ENCODE measurements around the gene PLXDC2. TPM values are rescaled to one million over a fixed set of nuclear protein-coding genes. Genes with fewer than 3 reads are reported as not detected.

Gene PLXDC2
- total and polyA plus RNA-seq, 4 donors = 11.8 to 99.6 (median 40.8) TPM

DNA sequence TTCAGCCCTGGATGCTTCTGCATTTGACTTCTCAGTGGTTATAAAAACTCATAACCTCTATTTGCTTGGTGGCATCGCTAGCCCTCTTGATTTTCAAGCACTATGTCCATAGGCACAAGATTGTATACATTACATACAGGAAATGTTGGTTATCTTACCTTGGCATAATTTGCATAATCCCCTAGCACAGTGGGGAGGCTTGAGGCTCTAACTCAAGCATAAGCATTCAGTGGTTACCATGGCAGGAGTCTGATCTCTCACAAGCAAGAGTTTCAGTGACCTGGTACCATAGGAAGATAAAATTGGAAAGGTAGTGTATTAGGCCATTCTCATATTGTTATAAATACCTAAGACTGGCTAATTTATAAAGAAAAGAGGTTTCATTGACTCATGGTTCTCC, 121.8 kb downstream of the PLXDC2 start:
- WGBS, 2 donors = 97 to 100% methylated on average over 1 of the region's 1 CpG
- no peak overlapping the region for H3K4me3 ChIP-seq

DNA sequence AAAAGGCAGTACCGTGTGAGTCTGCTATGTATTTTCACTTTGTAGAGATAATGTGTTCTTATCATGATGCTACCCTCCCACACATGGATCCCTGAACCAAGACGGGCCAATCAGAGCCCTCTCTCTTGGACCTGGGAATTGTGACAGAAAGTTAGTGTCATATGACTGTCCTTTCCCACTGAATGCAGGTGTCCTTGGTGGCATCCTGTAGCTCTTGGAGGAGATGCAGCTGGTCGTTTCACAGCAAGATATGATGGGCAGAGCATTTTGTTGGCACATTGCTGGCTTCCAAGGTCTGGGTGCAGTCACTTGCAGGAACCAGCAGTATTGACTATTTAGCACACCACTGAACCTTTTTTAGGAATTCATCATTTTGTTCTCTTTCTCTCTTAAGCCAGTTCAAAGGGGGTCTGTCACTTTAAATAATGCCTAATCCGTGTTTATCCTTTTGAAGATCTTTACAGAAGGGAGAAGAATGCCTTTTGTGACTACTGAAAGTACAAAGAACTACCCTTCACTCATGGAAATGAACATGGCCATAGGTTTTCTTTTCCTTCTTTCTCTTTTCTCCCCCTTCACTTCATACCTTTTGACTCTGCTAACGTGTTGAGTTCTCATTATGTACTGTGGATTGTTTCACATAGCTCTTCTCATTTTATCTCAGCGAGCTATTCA, 125.1 kb downstream of the PLXDC2 start:
- Histone ChIP-seq H3K27me3 (ENCODE audit: control insufficient read depth in 3 of 3, insufficient read depth in 3 of 3, low read length in 2 of 3) (no peaks in the 10 kb centered on the region), H3K4me1 (ENCODE audit: control insufficient read depth in 5 of 5, insufficient read depth in 5 of 5, low read length in 5 of 5) (peaks cover 2 to 19% (median 8%) of the 10 kb centered on the region in 5 donors), H3K4me3 (no peak overlapping the region), H3K36me3 (ENCODE audit: control insufficient read depth in 4 of 4, insufficient read depth in 4 of 4, low read length in 4 of 4) (no peaks in the 10 kb centered on the region), H3K9me3 (ENCODE audit: control insufficient read depth in 4 of 4, insufficient read depth in 3 of 4, low read length in 3 of 4) (no peaks in the 10 kb centered on the region), H3K9ac (ENCODE audit: insufficient read depth in 1 of 2, low read length in 2 of 2) (no peak overlapping the region), H3K27ac (ENCODE audit: low read depth in 1 of 2, low read length in 1 of 2) (no peak overlapping the region)
- TF ChIP-seq, protein P1, sequence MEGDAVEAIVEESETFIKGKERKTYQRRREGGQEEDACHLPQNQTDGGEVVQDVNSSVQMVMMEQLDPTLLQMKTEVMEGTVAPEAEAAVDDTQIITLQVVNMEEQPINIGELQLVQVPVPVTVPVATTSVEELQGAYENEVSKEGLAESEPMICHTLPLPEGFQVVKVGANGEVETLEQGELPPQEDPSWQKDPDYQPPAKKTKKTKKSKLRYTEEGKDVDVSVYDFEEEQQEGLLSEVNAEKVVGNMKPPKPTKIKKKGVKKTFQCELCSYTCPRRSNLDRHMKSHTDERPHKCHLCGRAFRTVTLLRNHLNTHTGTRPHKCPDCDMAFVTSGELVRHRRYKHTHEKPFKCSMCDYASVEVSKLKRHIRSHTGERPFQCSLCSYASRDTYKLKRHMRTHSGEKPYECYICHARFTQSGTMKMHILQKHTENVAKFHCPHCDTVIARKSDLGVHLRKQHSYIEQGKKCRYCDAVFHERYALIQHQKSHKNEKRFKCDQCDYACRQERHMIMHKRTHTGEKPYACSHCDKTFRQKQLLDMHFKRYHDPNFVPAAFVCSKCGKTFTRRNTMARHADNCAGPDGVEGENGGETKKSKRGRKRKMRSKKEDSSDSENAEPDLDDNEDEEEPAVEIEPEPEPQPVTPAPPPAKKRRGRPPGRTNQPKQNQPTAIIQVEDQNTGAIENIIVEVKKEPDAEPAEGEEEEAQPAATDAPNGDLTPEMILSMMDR (IDR thresholded peaks at IDR 0.05; ENCODE audit: control extremely low read depth, extremely low read depth) = no peak
- ATAC-seq (ENCODE audit: insufficient read depth, low FRiP score) = no peak
- 75 to 79% methylated on average over 6 of the region's 6 CpGs for WGBS, 2 donors
- DNase-seq = no peak

More for the DNA sequence above, 121.8 kb downstream of the PLXDC2 start:
- Histone ChIP-seq H3K27ac (ENCODE audit: low read depth in 1 of 2, low read length in 1 of 2) (no peak overlapping the region), H3K36me3 (ENCODE audit: control insufficient read depth in 4 of 4, insufficient read depth in 4 of 4, low read length in 4 of 4) (peaks cover 0 to 3% (median 2%) of the 10 kb centered on the region in 4 donors), H3K9ac (ENCODE audit: insufficient read depth in 1 of 2, low read length in 2 of 2) (no peak overlapping the region), H3K4me1 (ENCODE audit: control insufficient read depth in 5 of 5, insufficient read depth in 5 of 5, low read length in 5 of 5) (peaks cover 0 to 6% (median 5%) of the 10 kb centered on the region in 5 donors), H3K9me3 (ENCODE audit: control insufficient read depth in 4 of 4, insufficient read depth in 3 of 4, low read length in 3 of 4) (no peaks in the 10 kb centered on the region), H3K27me3 (ENCODE audit: control insufficient read depth in 3 of 3, insufficient read depth in 3 of 3, low read length in 2 of 3) (no peaks in the 10 kb centered on the region)
- DNase-seq (no peak), ATAC-seq (ENCODE audit: insufficient read depth, low FRiP score) (no peak)
- TF ChIP-seq, protein P1 (IDR thresholded peaks at IDR 0.05; ENCODE audit: control extremely low read depth, extremely low read depth) = no peak

DNA sequence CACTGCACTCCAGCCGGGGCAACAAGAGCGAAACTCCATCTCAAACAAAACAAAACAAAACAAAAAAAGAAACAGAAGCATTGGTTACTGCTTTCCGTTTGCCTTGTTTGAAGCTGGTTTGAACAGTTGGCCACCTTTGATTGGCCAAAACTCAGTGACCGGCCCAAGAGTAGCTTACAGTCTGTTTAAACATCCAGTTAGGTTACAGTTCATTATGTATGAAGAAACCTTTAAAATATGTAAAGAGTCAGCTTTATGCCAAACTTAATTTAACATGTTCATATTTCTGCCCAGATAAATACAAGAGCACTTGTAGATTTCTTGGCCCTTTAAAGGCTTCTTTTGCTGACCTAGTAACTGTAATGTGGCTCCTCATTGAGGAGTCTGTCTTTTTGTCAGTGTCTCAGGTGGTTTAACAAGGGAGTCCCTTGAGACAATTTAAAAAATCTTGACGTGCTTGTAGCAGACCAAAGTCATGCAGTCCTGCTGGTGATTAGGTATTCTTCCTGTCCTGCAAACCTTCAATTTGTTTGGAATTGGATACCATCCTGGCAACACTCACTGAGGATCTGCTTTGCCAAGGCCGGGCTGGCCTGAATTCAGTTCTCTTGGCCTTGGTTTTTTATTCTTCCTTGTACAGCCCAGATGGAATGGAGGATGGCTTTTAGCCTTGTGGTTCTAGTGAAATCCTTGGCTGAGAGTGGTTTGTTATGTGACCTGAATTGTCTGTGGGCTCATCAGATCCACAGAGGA, 128.9 kb downstream of the PLXDC2 start:
- no peaks in the 10 kb centered on the region for H3K27me3 ChIP-seq (ENCODE audit: control insufficient read depth in 3 of 3, insufficient read depth in 3 of 3, low read length in 2 of 3)
- TF ChIP-seq, protein P1 (IDR thresholded peaks at IDR 0.05; ENCODE audit: control extremely low read depth, extremely low read depth) = no peak
- H3K27ac ChIP-seq (ENCODE audit: low read depth in 1 of 2, low read length in 1 of 2) = peak overlapping the region in 1 of 2 donors; percentile 26
- no peak overlapping the region for H3K9ac ChIP-seq (ENCODE audit: insufficient read depth in 1 of 2, low read length in 2 of 2)
- H3K36me3 ChIP-seq (ENCODE audit: control insufficient read depth in 4 of 4, insufficient read depth in 4 of 4, low read length in 4 of 4) = peaks cover 0 to 4% (median 1%) of the 10 kb centered on the region in 4 donors
- no peaks in the 10 kb centered on the region for H3K9me3 ChIP-seq (ENCODE audit: control insufficient read depth in 4 of 4, insufficient read depth in 3 of 4, low read length in 3 of 4)
- peaks cover 0 to 35% (median 14%) of the 10 kb centered on the region in 5 donors for H3K4me1 ChIP-seq (ENCODE audit: control insufficient read depth in 5 of 5, insufficient read depth in 5 of 5, low read length in 5 of 5)
- DNase-seq (peak; percentile 49 to 83 (median 81)), ATAC-seq (ENCODE audit: insufficient read depth, low FRiP score) (no peak)
- H3K4me3 ChIP-seq = no peak overlapping the region
- 70 to 89% methylated on average over 6 of the region's 6 CpGs for WGBS, 2 donors

All from lung (tissue), 12 donors.